SHP77 treated with DMSO at 0.1 percent for 48 hours (cell line): ENCODE measurements around the gene MIAT.

Experiments
- DNase-seq: peaks from one replicate; lab custom pipeline; 2025; lab: John Stamatoyannopoulos, UW

MIAT gene

DNA sequence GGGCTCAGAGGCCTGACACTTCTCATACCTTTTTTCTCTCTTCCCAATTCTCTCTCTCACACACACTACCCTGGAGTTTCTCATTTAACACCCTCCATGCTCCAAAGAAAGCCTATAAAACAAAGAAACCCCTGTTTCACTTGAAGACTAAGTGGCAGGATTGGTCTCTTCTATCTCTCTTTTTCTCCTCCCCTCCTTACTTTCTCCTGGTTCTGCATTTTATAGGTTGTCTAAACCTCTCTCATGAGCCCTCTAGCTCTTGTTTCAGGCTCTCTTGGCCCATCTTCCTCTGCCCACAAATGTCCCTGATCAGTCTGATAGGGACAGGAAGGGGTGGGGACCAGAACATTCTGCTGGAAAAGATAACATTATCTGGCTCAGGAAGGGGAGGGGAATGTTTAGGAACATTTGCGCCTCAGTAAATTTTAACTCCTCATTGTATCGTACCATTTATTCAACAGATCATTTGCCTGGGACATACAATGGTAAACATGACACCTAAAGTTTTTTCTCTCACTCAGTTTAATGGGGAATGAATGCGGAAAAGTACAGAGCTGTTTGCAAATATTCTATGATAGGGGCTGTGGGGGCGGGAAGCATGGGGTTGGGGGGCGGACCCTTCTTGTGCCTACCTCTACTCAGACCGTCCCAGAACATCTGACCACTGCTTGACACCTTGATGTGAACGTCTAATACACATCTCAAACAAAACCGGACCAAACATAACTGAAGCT is 24.8 kb upstream of the MIAT start:
- DNase-seq, result no peak

GRCh38 chr22:26634189-26634588 is 23.2 kb upstream of the MIAT start:
- no peak for DNase-seq

- DNase-seq, result no peak
Observed at GRCh38 chr22:26635117-26635516, 22.3 kb upstream of the MIAT start.

- no peak for DNase-seq
Observed at GRCh38 chr22:26636296-26636695, 21.1 kb upstream of the MIAT start.

GRCh38 chr22:26642465-26643417 is 14.6 kb upstream of the MIAT start:
- DNase-seq, result no peak

- DNase-seq, result no peak
Observed at GRCh38 chr22:26643418-26644100, 13.8 kb upstream of the MIAT start.

DNA sequence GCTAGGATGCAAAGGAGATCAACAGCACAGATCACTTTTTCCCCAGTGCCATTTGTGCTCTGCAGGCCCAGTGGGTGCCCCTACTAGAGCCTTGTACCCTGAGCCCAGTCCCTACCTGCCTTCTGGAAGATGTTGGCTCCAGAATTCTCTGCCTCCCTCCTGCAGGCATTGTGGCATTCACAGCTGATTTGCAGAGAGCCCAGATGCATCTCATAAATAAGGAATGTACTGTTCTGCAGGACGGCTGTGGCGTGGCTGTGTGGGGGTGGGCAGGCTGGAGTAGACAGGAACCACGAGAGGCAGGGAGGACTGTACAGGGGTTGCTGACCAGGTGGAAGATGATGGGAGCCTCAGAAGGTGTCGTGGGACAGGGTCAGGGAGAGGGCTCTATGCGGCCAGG is 11.2 kb upstream of the MIAT start:
- DNase-seq, result no peak

DNA sequence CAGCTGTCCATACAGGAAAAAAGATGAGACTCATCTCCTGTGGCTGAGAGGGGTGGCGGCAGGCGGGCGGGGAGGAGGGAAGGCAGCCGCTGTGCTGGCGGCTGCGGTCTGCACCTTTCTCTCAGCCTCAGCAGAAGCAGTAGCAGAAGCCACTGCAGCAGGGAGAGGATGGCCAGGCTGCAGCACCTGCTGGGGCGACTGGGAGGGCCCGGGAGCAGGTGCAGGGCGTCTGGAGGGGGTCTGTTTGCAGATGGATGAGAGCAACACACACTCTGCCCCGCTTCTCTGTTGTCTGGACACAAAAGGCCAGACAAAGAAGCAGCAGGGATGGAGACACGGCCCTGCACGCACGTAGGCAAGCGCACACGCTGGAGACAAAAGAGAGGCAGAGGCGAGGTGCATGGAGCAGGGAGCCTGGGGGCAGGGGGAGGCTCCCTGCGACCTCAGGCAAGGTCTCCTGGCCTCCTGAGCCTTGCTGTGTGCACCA is 9.3 kb upstream of the MIAT start:
- DNase-seq, result peak; percentile 93

- DNase-seq, result peak; percentile 30
Observed at GRCh38 chr22:26648528-26649388, 8.6 kb upstream of the MIAT start.

GRCh38 chr22:26650722-26651421 is 6.5 kb upstream of the MIAT start:
- no peak for DNase-seq

GRCh38 chr22:26651815-26652214 is 5.6 kb upstream of the MIAT start:
- no peak for DNase-seq

GRCh38 chr22:26658161-26658560 is 773 bp downstream of the MIAT start:
- no peak for DNase-seq

DNA sequence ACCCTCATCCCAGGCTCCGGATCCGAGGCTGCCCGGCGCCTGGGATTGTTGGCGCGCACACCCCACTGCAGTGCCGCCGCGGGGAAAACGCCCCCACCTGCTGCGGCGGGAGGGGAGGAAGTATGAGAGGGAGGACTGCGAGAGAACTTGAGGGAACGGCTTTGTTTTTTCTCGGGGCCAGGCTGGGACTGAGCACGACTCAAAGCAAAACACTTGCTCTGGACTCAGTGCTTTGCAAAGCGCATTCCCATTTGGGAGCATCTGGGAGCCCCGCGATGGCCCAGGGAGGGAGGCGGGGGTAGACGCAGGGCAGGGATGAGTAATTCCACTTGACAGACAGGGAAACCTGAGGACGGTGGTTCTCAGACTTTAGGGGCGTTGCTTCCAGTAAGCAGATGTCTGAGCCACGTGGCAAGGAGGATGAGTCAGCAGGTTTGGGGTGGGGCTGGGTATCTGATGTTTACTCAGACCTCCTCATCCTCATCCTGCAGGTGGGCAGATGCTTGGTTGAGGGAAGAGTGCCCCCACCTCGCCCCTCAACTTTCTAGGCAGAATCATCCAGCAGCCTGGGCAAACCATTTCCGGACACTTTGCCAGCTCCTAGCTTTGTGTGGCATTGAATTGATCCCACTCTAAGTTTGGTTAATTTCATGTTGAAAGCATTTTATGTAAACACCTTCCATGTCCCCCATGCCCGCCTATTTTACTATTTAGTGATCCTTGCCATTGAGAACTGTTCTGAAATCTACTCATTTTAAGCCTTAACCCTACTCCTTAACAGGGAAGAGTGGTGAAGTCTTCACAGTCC is 1.5 kb downstream of the MIAT start:
- peak; percentile 90 for DNase-seq

- DNase-seq, result no peak
Observed at GRCh38 chr22:26660356-26660755, 3.0 kb downstream of the MIAT start.

- peak; percentile 53 for DNase-seq
Observed at GRCh38 chr22:26660961-26661578, 3.7 kb downstream of the MIAT start.

DNA sequence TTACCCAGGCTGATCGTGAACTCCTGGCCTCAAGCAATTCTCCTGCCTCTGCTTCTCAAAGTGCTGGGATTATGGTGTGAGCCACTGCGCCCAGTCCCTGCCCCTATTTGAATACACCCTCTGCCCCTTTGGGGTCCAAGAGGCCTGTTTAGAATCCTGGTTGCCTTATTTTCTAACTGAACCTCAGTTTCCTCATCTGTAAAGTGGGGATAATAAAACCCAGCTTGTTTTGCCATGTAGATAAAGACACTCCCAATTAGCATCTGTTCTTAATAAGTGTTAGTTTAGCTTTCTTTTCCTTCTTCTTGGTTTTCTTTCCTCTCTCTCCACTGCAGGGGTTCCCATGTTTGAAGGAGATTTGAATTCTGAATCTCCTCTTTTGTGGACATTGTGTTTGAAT is 4.8 kb downstream of the MIAT start:
- DNase-seq, result no peak

GRCh38 chr22:26663374-26663923 is 6.1 kb downstream of the MIAT start:
- DNase-seq, result no peak

GRCh38 chr22:26665813-26666231 is 8.4 kb downstream of the MIAT start:
- DNase-seq, result no peak

DNA sequence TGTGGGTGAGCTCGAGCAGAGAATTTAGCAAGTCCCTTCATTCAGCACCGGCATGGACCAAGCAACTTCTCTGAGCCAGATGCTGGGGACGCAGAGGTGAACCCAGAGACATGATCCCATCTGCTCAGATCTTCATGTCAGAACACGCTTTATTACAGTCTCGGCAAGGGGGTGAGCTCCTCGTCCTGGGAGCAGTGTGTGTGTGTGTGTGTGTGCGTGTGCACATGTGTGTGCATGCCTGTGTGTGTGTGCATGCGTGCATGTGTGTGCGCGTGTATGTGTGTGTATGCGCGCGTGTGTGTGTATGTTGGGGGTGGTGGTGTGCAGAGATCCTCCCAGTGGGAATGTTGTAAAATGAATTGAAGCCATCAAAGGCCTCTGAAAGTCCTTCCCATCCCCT is 9.8 kb downstream of the MIAT start:
- DNase-seq, result no peak
